ENCODE measurements around the gene WFDC1.

DNA sequence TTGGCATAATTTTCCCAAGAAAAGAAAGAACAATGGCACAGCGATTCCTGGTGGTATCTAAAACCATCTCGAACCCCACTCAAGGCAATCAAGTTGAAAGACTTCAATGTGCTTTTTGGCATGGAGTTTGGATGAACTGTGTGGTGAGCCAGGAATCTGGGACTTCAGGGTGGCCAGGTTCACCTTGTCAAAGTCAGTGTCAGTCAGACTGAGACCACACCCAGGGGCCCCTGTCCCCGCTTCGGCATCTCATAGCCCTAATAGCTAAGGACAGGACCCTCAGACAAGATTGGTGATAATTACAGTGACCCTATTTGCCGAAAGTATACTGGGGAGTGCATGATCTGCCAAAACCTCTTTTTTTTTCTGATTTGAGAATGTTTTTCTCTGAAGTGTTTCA, 25.8 kb downstream of the WFDC1 start:
- TF ChIP-seq, protein P1, sequence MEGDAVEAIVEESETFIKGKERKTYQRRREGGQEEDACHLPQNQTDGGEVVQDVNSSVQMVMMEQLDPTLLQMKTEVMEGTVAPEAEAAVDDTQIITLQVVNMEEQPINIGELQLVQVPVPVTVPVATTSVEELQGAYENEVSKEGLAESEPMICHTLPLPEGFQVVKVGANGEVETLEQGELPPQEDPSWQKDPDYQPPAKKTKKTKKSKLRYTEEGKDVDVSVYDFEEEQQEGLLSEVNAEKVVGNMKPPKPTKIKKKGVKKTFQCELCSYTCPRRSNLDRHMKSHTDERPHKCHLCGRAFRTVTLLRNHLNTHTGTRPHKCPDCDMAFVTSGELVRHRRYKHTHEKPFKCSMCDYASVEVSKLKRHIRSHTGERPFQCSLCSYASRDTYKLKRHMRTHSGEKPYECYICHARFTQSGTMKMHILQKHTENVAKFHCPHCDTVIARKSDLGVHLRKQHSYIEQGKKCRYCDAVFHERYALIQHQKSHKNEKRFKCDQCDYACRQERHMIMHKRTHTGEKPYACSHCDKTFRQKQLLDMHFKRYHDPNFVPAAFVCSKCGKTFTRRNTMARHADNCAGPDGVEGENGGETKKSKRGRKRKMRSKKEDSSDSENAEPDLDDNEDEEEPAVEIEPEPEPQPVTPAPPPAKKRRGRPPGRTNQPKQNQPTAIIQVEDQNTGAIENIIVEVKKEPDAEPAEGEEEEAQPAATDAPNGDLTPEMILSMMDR (IDR thresholded peaks at IDR 0.05): no peak
- no peak for TF ChIP-seq POLR2AphosphoS5 (IDR thresholded peaks at IDR 0.05)
